GOT3 (cell line): Measurements from ENCODE around the gene NEDD4L.

Experiments used
- DNase-seq: peaks from one replicate; lab custom pipeline; 2025; ENCODE audit warnings: mixed read lengths; lab: John Stamatoyannopoulos, UW

Gene NEDD4L

DNA sequence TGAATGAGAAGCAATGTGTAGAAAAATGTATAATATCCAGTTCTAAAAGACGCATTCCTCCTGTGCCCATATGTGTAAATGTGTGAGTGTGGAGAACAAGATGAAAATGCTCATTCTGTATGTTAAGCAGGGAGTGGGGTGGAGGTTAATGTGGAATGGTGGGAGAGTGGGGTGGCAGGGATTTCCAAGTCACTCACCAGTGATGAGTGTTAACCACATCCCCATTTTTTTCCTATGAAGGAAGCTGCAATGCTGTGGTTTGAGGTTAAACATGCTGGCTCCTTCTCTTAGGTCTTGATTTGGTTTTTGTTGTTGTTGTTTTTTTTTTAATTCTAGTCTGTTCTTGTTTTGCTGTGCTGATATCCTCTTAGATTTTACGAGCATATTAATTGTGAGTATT lies 169.4 kb downstream of the NEDD4L start:
- no peak for DNase-seq

DNA sequence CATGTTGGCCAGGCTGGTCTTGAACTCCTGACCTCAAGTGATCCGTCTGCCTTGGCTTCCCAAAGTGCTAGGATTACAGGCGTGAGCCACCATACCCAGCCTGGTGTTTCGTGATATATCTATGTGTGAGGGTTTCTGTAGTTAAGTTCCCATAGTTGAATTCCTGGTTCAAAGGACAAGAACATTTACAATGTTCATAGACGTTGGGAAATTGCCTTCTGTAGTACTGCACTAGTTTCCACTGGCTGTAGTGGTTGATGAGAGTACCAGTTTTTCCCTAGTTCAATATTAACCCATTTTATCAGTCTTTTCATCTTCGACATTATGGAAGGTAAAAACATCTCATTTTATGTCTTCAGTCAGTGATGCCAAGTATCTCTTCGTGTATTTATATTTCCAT lies 171.0 kb downstream of the NEDD4L start:
- DNase-seq = no peak

DNA sequence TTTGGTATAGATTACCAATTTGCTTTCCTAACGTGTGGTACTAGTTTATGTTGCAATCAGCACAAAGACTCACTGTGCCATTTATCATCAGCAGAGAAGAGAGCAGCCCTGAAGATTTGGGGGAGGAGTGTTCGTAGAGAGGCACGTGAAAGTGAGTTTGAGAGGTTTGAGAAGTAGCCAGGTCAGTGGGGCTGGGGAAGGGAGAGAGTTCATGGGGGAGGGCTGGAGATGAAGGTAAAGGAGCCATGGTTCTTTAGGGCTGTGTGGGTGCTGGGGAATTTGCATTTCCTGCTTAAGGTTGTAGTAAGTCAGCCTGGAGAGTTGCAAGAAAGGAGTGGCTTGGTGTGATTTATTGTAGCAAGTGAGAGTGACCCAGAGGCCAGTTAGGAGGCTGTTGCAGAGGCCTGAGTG lies 172.1 kb downstream of the NEDD4L start:
- DNase-seq = no peak

DNA sequence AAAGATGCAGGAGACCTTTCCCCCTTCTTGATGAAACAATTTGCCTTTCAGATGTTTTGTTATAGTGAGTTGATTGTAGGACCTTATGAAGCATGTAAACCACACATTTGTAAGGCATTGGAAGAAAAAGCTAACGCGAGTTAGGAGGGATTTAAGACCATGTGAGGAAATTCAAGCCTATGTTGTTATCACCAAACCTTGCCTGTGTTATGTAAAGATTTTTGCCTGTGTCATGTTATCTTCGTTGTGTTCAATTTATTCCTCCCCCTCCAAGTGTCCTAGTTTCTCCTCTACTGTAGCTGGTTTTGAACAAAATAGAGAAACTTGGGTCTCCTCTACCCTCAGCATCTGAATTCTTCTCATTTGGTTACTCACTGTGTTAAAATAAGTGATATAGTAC lies 173.0 kb downstream of the NEDD4L start:
- DNase-seq = no peak

DNA sequence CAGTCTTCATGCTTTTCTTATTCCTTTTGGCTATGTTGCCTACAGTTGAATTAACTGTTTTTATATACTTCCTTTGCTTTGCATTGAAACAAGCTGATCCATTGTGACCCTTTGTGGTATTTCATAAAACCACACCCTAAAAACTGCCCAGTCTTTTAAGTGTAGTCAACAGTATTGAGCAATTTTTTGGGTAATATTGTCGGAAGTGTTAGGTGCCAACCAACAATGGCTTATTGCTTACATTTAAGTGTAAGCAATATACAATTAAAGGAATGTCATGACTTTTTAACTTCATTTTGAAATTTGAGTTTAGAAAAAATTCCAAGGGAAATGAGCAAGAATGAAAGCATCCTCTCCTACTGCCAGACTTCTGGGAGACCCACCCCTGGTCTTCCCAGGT lies 174.1 kb downstream of the NEDD4L start:
- DNase-seq = no peak

DNA sequence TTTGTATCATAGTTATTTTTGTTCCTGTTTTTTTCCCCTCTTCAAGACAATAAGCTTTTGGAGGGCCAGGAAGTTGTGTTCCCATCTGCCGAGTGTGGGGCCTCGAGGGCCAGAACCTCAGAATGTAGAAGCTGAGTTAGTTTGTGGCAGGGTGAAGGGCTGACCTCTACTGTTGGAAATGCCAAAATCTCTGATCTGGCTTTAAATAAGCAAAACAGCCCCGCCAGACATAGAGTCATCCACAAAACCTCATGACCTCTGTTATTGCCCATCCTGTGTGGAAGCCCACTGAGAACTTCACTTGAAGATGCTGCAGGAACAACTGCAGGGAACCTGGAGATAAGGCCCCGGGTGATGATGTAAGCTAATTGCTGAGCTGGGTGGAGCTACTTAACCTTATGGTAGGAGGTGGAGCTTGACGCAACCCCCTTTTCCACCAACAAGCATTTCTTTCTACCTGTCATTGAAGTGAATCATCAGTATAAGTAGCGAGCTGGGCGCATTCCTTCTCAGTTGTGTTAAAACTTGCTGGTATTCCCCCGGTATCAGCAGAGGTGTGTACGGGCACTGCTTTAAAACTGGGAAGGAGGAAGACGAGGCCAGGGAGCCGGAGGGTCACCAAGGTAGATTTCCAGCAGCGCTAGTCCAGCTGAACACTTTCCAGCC lies 177.2 kb downstream of the NEDD4L start:
- no peak for DNase-seq

DNA sequence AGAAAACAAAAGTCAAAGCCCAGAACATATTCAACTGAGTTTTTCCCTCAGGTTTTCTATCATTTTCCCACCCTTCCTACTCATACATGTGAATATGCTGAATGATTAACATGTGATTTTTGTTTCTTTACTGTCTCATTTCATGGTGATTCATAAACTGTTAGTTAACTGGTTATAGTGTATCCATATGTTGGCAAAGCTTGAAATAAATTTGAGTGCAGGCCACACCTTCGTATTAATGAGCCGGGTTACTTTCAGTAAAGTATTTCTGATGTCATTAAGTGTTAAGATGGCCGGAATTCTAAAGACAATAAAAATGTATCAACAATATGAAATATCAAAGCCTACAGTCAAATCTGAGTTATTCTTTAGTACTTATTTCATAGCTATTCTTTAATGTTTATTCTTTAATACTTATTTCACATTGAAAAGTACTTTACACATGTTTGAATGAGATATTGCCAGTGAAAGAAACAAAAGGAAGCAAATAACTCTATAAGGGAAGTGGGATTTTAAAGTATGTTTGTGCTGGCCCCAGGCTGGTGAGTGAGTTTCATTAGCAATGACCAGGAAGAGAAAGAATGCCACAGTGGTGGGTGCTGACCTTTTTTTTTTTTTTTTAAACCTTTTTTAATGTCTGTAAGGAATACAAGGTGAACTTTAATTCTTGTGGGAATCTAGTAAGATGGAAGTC lies 178.6 kb downstream of the NEDD4L start:
- DNase-seq = no peak

DNA sequence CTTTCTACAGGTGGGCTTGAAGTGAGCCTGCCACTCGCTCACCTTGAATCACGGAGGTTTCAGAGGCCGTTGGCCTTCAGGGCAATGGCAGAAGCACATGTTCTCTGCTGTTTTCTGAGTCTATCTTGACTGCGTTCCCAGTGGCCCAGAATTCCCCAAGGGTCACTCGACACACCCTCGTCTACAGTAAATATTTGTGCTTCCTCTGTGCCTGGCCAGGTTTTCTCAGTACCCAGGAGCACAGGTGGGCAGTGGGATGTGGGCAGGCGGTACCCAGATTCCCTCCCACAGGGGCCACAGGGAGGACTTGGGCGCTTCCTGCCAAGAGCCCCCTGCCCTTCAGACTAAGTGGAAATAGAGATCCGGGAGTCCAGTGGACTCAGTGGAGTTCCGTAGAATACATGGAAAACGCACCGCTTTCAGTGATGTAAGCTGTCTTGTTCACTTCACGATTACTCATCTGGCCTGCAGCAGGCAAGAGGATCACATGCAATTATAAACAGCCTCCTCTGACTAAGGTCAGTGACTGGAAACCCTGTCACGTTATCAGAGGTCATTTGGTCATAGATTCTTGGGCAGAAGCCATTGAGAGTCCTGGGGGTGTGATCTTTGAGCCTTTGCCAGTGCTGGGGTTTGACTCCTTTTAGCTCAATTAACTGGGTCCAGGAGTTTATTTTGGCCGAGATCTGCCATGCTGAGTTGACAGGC lies 179.8 kb downstream of the NEDD4L start:
- DNase-seq = no peak

DNA sequence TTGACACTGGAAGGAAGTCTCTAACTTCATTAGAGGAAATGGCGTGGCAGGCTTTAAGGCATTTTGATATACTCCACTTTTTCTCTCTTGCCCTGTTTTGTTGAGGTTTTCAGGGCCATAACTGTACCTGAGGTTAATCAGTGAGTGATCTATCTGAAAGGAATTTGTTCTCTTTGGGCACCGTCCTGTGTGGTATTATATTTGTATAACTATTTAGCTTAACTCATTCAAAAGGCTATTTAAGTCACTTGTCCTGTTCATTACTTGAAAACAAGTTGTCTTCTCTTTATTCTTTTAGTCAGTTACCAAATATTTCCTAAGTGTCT lies 180.4 kb downstream of the NEDD4L start:
- no peak for DNase-seq

DNA sequence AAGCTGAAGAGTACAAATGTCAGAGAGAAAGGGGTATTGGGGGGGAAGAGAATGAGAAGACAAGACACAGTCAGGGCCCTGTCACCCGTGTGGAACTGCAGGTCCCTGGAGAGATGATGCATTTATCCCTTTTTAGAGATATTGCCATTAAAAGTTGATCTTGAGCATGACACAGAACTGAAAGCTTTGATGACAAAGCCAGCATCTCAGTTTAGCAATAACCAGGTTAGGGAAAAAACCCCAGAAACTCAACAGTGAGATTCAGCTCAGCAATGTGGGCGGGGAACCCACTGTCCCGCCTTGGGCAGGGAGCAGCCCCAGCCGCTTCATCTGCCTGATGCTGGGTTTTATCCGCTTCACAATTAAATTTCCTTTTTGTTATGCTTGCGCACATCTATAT lies 181.1 kb downstream of the NEDD4L start:
- no peak for DNase-seq

DNA sequence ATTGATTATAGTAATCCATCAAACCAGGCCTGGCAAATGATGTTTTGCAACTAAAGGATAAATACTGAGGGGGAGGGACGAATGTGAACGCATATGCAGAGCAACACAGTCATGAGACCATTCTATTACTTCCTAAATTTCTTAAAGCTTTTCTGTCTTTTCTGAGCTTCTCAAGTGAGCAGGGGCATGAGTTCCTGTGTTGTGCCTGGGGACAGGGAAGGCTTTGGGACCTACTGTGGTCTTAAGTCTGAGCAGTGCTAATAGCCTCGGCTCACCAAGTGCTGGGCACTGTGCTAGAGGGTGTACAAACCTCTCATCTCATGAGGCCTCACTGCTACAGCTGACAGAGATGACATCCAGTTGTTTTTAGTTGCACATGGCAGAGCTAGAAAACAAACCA lies 182.4 kb downstream of the NEDD4L start:
- DNase-seq = no peak

DNA sequence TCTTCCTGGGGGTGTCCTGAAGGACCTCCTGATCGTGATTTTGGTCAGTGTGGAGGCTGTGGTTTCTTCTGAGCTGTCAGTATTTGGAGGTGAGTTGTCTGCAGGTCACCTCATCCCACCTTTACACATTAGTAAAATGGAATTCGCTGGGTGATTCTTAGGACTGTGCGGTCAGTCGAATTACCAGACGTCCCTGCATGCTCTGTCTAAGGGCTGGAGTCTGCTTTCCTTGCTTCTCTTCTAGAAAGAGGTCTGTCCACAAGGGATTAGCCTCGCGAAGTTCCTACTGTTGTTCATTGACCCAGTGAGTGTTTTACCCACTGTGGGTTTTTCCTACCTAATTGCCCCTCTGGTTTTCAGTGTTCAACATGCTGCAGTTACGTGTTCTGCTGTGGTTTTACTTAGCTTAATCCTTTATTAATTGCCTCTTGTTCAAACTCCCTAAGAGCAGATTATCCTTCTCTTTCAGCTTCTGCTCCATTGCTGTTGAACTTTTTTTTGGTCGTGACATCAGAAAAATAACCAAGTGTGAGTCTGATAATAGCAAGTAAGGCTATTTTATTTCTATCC lies 183.4 kb downstream of the NEDD4L start:
- no peak for DNase-seq

DNA sequence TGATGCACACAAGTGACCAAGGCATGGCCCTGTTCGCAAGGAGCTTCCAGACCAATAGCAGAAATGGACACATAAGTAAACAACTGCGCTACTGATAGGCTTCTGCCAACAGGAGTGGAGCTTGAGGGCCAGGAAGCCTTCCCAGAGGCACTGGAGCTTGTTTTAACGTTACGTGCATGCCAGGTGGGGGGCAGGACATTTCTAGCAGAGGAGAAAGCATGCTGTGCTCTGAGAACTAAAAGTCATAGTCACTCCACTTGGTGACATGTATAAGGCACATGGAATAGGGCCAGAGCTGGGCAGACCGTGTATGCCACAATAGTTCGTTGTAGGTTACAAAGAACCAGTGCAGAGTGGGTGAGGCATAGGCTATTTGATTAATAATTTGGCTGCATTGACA lies 184.2 kb downstream of the NEDD4L start:
- no peak for DNase-seq

DNA sequence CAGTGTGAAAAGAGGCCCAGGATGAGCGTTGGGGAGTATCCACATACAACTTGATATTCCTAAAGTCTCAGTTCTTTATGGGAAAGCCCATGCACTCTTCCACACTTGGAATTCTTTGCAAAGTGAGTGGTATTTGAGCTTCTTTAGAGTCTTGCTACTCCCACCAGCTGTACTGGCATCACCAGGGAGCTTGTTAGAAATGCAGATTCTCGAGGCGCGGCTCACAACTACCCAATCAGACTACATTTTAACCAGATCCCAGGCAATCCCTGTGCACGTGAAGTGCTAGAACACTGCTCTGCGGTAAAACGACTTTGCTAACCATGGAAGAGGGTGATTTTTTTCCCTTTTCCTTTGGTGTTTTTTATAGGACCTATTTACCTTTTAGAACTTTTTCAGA lies 184.7 kb downstream of the NEDD4L start:
- no peak for DNase-seq

DNA sequence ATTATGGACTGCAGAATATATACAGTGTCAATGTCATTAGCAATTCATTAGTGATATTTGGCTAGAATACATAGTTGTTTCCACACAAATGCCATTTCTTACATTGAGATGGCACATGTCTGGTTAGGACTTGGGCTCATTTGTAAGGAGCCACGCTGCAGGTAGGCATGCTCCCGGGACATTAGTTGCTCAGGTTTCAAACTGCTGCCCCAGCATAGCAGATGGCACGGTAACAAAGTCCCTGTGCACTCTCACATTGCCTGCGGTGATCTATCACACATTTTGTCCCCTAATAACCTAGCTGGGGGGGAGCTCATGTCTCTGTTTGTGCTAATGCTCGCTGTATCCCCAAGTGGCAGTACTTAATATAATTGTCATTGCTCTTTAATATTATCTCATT lies 185.1 kb downstream of the NEDD4L start:
- DNase-seq = no peak

DNA sequence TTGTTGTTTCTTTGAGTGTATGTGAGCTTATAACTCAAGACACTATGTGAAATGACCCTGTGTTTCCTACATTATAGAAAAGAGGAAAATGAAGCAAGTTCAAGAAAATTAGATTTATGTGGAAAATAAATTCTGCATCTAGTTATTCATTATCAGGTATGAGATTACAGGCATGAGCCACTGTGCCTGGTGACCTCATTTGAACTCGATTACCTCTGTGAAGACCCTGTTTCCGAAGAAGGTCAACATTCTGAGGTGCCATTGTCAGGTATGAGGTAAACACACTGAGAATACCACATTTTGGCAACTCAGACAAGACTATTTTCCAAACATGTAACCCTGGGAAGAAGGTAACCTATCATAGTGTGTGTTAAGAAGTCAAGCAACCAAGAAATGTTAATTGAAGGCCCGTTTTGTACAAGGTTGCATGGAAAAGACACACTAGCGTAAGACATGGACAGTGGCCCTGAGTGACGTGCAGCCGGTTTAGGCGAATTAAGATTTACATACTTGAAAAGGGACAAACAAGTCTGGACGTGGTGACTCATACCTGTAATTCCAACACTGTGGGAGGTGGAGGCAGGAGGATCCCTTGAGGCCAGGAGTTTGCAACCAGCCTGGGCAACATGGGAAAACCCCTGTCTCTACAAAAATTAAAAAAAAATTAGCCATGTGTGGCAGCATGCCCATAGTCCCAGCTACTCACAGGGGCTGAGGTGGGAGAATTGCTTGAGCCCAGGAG lies 186.6 kb downstream of the NEDD4L start:
- DNase-seq = no peak

DNA sequence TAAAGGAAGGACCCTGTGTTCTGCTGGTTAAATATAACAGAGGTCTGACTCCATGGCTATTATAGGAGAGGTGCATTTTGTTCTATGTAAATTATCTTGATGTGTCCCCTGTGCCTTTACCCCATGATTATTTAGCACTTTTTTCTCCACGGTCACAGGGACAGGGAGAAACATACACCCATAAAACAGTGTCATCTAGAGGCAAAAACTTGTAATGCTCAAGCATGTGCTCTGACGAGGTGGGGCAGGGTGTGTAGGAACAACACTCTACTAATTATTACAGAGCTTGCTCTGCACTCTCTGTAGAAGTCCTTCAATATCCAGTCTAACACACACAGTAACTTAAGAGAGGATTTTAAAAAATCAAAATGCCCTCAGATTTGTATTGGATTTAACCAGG lies 187.9 kb downstream of the NEDD4L start:
- DNase-seq = no peak

DNA sequence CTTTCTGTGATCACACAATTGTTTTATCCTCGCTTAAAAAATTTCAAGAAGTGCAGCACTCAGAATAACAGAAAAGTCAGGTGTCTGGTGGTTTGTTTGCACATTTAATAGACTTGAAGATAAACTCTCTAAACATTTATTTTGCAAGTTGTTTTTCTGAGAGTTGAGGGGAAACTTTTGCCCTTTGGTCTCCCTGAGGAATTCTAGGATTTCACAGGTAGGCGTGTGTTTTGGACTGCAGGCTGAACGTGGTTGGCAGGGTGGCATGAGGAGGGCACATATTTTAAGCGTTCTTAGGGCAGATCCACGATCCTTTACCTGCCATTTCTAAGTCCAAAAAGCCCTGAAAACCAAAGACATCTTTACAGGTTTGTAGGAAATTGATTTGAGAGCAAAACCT lies 188.6 kb downstream of the NEDD4L start:
- DNase-seq = no peak

DNA sequence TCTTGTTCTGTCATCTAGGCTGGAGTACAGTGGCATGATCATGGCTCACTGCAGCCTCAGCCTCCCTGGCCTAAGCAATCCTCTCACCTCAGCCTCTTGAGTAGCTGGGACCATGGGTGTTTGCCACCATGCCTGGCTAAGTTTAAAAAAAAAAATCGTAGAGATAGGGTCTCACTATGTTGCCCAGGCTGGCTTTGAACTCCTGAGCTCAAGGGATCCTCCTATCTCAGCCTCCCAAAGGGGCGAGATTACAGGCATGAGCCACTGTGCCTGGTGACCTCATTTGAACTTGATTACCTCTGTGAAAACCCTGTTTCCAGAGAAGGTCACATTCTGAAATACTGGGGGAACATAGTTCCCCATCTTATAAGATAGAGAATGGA lies 190.3 kb downstream of the NEDD4L start:
- DNase-seq = no peak

DNA sequence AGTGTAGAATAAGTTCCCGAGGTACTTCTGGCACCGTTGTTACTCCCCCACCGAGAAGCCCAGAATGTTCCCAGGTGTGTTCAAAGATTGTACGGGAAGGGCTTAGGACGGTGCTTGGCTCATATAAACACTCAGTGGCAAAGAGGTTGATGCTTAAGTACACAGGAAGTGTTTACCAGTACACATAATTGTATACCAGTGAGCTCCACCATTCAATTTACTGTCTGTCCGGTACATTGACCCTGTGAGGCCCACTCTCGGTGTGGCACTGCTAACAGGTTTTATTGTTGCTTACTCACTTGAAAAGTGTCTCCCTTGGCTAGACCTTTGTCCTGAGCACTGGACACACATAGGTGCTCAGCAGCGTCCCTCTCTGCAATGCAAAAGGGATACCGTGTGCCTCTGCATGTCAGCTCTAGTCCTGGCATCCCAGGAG lies 191.0 kb downstream of the NEDD4L start:
- no peak for DNase-seq

DNA sequence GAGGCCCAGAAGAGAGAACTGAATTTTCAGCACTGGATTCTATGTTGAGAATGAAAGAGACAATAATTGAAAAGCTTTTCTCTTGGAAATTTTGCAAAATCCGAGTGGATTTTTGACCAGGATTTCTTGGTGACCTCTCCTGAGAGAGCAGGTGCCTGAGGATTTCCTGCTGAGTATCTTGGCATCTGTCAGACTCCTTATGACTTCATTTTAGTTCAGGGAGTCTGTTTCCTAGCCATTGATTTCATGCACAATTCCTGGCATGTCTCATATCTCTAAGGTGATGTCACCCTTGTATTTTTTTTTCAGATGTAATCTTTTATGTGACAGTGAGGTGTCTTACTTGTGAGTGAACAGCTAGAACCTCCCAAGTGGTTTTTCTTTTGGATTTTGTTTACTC lies 195.9 kb downstream of the NEDD4L start:
- DNase-seq = no peak

DNA sequence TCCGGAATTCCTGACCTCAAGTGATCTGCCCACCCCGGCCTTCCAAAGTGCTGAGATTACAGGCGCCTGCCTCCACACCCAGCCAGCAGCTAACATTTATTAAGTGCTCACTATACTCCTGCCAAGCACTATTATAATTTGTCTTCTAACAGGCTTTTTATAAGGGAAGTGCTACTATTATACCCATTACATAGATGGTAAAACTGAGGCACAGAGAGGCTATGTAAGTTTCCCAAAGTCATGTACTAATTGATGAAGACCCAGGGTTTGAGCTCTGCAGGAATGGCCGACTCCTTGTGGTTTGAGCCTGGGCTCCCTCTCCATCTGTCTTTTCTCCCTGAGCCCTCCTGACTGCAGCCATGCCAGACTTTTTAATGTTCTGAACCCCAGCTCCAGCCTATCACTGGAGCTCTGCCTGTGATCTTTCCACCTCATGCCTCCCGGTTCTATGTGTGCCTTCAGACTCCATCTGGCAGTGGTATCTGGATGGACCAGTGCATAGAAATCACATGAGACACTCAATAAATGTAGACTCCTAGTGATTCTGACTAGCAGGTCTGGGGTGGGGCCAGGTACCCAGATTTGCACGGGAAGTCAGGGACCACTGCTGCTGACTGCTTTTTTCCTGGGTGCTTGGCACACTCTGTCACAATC lies 197.1 kb downstream of the NEDD4L start:
- no peak for DNase-seq
